Activated B cell treated with CpG ODN at 0.5 μM for 24 hours (primary cell): Measurements from ENCODE around the gene LARGE1. TPM values are rescaled to one million over a fixed set of nuclear protein-coding genes. Genes with fewer than 3 reads are reported as not detected.

Source experiments
- ATAC-seq: fragments of 200-7000 bp; cut with Tn5 transposase; one replicate; pipeline ENCODE4 v1.10.0; 2021; ENCODE audit warnings: low read depth, mild to moderate bottlenecking, moderate library complexity
- CTCF ChIA-PET: fragments of 350-600 bp; sonication (Branson Sonifier 250); formaldehyde crosslinking; loops from one replicate; lab custom pipeline; 2021; ENCODE audit warnings: antibody characterized with exemption; lab: Charles Lee
- POLR2A ChIA-PET: fragments of 350-600 bp; sonication (Branson Sonifier 250); formaldehyde crosslinking; loops from one replicate; lab custom pipeline; 2021; ENCODE audit warnings: antibody characterized with exemption; lab: Charles Lee
- DNase-seq: peaks from one replicate; pipeline ENCODE4 v3.0.0; 2022
- H3K27ac Mint-ChIP-seq: one replicate; pipeline ENCODE4 v1.8.0; 2020; ENCODE audit warnings: mixed read lengths
- H3K27me3 Mint-ChIP-seq: one replicate; pipeline ENCODE4 v1.8.0; 2021; ENCODE audit warnings: mixed read lengths
- H3K36me3 Mint-ChIP-seq: one replicate; pipeline ENCODE4 v1.8.0; 2021; ENCODE audit warnings: low read depth, mixed read lengths
- H3K4me1 Mint-ChIP-seq: one replicate; pipeline ENCODE4 v1.8.0; 2021; ENCODE audit warnings: mixed read lengths
- H3K4me3 Mint-ChIP-seq: one replicate; pipeline ENCODE4 v1.8.0; 2020; ENCODE audit warnings: mild to moderate bottlenecking, mixed read lengths
- H3K9me3 Mint-ChIP-seq: one replicate; pipeline ENCODE4 v1.8.0; 2020; ENCODE audit warnings: mixed read lengths
- CTCF ChIP-seq: fragments of 200-600 bp; IDR thresholded peaks from one replicate; pipeline ENCODE4 v1.8.0; 2022; ENCODE audit warnings: antibody characterized with exemption, mild to moderate bottlenecking
- intact Hi-C: fragments of 100-400 bp; cut with micrococcal nuclease; formaldehyde crosslinking; loops from one replicate; pipeline ENCODE4 v1.15.1; 2024
- total RNA-seq: library from RNA; stranded (reverse); gene quantifications from 2 replicates; pipeline ENCODE4 v1.2.3, GENCODE V29; 2022

Gene LARGE1
- total RNA-seq, 1 donor from 2014 or later, result 22.2 TPM

- H3K4me1 Mint-ChIP-seq, result peaks cover 5% of the 10 kb centered on the region
- TF ChIP-seq CTCF, result no peak
- intact Hi-C loops, result no loop called here
- CTCF ChIA-PET, result no interaction called here
- no peak for ATAC-seq
- H3K36me3 Mint-ChIP-seq, result peaks cover 8% of the 10 kb centered on the region
- H3K27ac Mint-ChIP-seq, result no peak overlapping the region
- H3K27me3 Mint-ChIP-seq, result no peaks in the 10 kb centered on the region
- peaks cover 13% of the 10 kb centered on the region for H3K9me3 Mint-ChIP-seq
- H3K4me3 Mint-ChIP-seq, result no peak overlapping the region
- no peak for DNase-seq
- POLR2A ChIA-PET, result no interaction called here
These were observed 695.4 kb downstream of the LARGE1 start for GRCh38 chr22:33224841-33225240.
